Gastroesophageal sphincter (tissue), 3 donors: ENCODE data around the gene CNN2.

Experiments used
- CTCF ChIP-seq, 4 experiments: fragments of 200-600 bp in 2 of 4; fragments of 450-650 bp in 2 of 4; sonication (generic) in 1 of 4; IDR thresholded peaks; one replicate each; pipeline ENCODE4 v1.5.1; 2017 to 2019; ENCODE audit warnings: antibody characterized with exemption in 4 of 4, mild to moderate bottlenecking in 2 of 4, moderate library complexity in 2 of 4
- EP300 ChIP-seq: sonication (generic); formaldehyde crosslinking; IDR thresholded peaks from one replicate; pipeline ENCODE4 v1.6.1; 2017; ENCODE audit warnings: antibody characterized with exemption, mild to moderate bottlenecking
- POLR2A ChIP-seq, 2 donors: fragments of 450-650 bp; IDR thresholded peaks; one replicate each; pipeline ENCODE4 v1.6.1; 2017; ENCODE audit warnings: antibody characterized with exemption in 2 of 2, mild to moderate bottlenecking in 2 of 2, moderate library complexity in 1 of 2

DNA sequence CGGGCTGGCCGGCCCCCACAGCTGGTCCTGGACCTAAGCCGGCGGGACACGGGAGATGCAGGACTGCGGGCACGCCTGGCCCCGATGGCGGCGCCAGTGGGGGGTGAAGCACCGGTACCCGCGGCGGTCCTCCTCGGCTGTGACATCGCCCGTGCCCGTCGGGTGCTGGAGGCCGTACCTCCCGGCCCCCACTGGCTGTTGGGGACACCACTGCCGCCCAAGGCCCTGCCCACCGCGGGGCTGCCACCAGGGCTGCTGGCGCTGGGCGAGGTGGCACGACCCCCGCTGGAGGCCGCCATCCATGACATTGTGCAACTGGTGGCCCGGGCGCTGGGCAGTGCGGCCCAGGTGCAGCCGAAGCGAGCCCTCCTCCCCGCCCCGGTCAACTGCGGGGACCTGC lies 23.1 kb upstream of the CNN2 start:
- TF ChIP-seq CTCF (IDR thresholded peaks at IDR 0.05), result no peak
- no peak for TF ChIP-seq EP300
- no peak for TF ChIP-seq POLR2A (IDR thresholded peaks at IDR 0.05)
